H1 (cell line): ENCODE results near the gene COL20A1. TPM values are rescaled to one million over a fixed set of nuclear protein-coding genes. Genes with fewer than 3 reads are reported as not detected.

ENCODE experiments used
- CTCF ChIA-PET: fragments of 300-600 bp; sonication (Branson Sonifier 250); formaldehyde crosslinking; loops from one replicate; lab custom pipeline; 2021; ENCODE audit not compliant: partially characterized antibody; lab: Charles Lee
- POLR2A ChIA-PET: fragments of 300-600 bp; sonication (Branson Sonifier 250); formaldehyde crosslinking; loops from one replicate; lab custom pipeline; 2021; ENCODE audit warnings: inconsistent platforms; ENCODE audit not compliant: partially characterized antibody; lab: Charles Lee
- DNase-seq, 2 experiments: peaks; one replicate each; pipeline versions ENCODE4 v3.0.0 to v3.0.0-alpha.2; 2010 to 2022; ENCODE audit warnings: low spot score in 2 of 2, low read depth in 1 of 2, mixed read lengths in 1 of 2
- FAIRE-seq: peaks from 2 replicates; lab custom pipeline; 2011; peaks lifted over from hg19 to GRCh38; lab: Jason Lieb, UNC
- H2AFZ ChIP-seq: 2 replicates; pipeline ENCODE4 v1.8.1; 2012; ENCODE audit warnings: low read length, inconsistent platforms
- H2AK5ac ChIP-seq: 2 replicates; pipeline ENCODE4 v1.6.1; 2013; ENCODE audit warnings: low read depth, low read length
- H2BK120ac ChIP-seq: replicated peaks from 2 replicates; pipeline ENCODE3; 2013; ENCODE audit warnings: low read depth, low read length, inconsistent platforms
- H2BK12ac ChIP-seq: 2 replicates; pipeline ENCODE4 v1.6.1; 2013; ENCODE audit warnings: low read depth, low read length
- H2BK15ac ChIP-seq: 2 replicates; pipeline ENCODE4 v1.6.1; 2013; ENCODE audit warnings: low read length
- H2BK20ac ChIP-seq: 2 replicates; pipeline ENCODE4 v1.6.1; 2013; ENCODE audit warnings: low read length
- H2BK5ac ChIP-seq: 2 replicates; pipeline ENCODE4 v1.6.1; 2013; ENCODE audit warnings: low read depth, low read length
- H3K14ac ChIP-seq: 2 replicates; pipeline ENCODE4 v1.6.1; 2013; ENCODE audit warnings: inconsistent platforms; ENCODE audit not compliant: insufficient read length
- H3K18ac ChIP-seq: 2 replicates; pipeline ENCODE4 v1.6.1; 2013; ENCODE audit warnings: low read length; ENCODE audit errors: extremely low read depth
- H3K23ac ChIP-seq: 2 replicates; pipeline ENCODE4 v1.6.1; 2013; ENCODE audit warnings: inconsistent platforms; ENCODE audit not compliant: insufficient read length
- H3K23me2 ChIP-seq: 2 replicates; pipeline ENCODE4 v1.6.1; 2013; ENCODE audit warnings: low read depth, low read length
- H3K27ac ChIP-seq: 2 replicates; pipeline ENCODE4 v1.6.1; 2011; ENCODE audit warnings: low read depth, low read length, inconsistent platforms
- H3K27me3 ChIP-seq, 4 experiments: replicated peaks in 1 of 4; 1 replicate in 1 of 4; 2 replicates in 3 of 4; pipeline versions ENCODE4 v1.6.1 to v1.8.1; 2011 to 2013; ENCODE audit warnings: low read length in 3 of 4, mild to moderate bottlenecking in 3 of 4, inconsistent platforms in 2 of 4, mixed read lengths in 2 of 4, moderate library complexity in 1 of 4; ENCODE audit not compliant: control insufficient read depth in 3 of 4, insufficient read depth in 3 of 4; ENCODE audit errors: extremely low read depth in 1 of 4
- H3K36me3 ChIP-seq, 4 experiments: 2 replicates each; pipeline versions ENCODE4 v1.6.1 to v1.8.1; 2011 to 2013; ENCODE audit warnings: mild to moderate bottlenecking in 4 of 4, low read length in 3 of 4, moderate library complexity in 2 of 4, control low read depth in 1 of 4, inconsistent platforms in 1 of 4; ENCODE audit not compliant: insufficient read depth in 4 of 4, control insufficient read depth in 2 of 4
- H3K4ac ChIP-seq: replicated peaks from 2 replicates; pipeline ENCODE3; 2013; ENCODE audit warnings: low read length, low read depth, mixed read lengths, inconsistent platforms; ENCODE audit not compliant: insufficient read length
- H3K4me1 ChIP-seq, 4 experiments: replicated peaks in 1 of 4; 1 replicate in 1 of 4; 2 replicates in 3 of 4; pipeline versions ENCODE4 v1.6.1 to v1.8.1; 2011 to 2013; ENCODE audit warnings: low read length in 3 of 4, inconsistent platforms in 2 of 4, mixed read lengths in 1 of 4; ENCODE audit not compliant: insufficient read depth in 4 of 4, control insufficient read depth in 3 of 4
- H3K4me2 ChIP-seq, 2 experiments: 2 replicates each; pipeline versions ENCODE4 v1.6.1 to v1.8.1; 2011 to 2013; ENCODE audit warnings: low read depth in 2 of 2, low read length in 2 of 2, control low read depth in 1 of 2, inconsistent platforms in 1 of 2, mild to moderate bottlenecking in 1 of 2; ENCODE audit not compliant: insufficient read depth in 1 of 2
- H3K4me3 ChIP-seq, 4 experiments: fragments of 200-600, 300-600 bp in 1 of 4; sonication (generic), shearing (Covaris generic), sonication (Bioruptor Twin) in 1 of 4; 2 replicates each; pipeline versions ENCODE4 v1.5.1 to v1.8.1; 2011 to 2016; ENCODE audit warnings: low read length in 4 of 4, low read depth in 3 of 4, control low read depth in 2 of 4, inconsistent platforms in 2 of 4, mild to moderate bottlenecking in 2 of 4, mixed read lengths in 1 of 4, moderate library complexity in 1 of 4; ENCODE audit not compliant: insufficient read depth in 2 of 4; ENCODE audit errors: extremely low read depth in 1 of 4
- H3K56ac ChIP-seq: replicated peaks from 2 replicates; pipeline ENCODE3; 2013; ENCODE audit warnings: low read depth, mild to moderate bottlenecking, mixed read lengths, low read length, inconsistent platforms; ENCODE audit not compliant: insufficient read length
- H3K79me1 ChIP-seq: 2 replicates; pipeline ENCODE4 v1.6.1; 2013; ENCODE audit warnings: low read depth, low read length, control low read depth
- H3K79me2 ChIP-seq, 2 experiments: 2 replicates each; pipeline versions ENCODE4 v1.6.1 to v1.8.1; 2012 to 2013; ENCODE audit warnings: low read length in 2 of 2, mild to moderate bottlenecking in 2 of 2, inconsistent platforms in 1 of 2; ENCODE audit not compliant: insufficient read depth in 2 of 2, control insufficient read depth in 1 of 2
- H3K9ac ChIP-seq, 4 experiments: replicated peaks in 1 of 4; 1 replicate in 1 of 4; 2 replicates in 3 of 4; pipeline versions ENCODE4 v1.6.1 to v1.8.1; 2011 to 2013; ENCODE audit warnings: low read depth in 3 of 4, low read length in 3 of 4, control low read depth in 2 of 4, mild to moderate bottlenecking in 2 of 4, moderate library complexity in 2 of 4, inconsistent platforms in 1 of 4; ENCODE audit errors: extremely low read depth in 1 of 4
- H3K9me3 ChIP-seq, 2 experiments: 2 replicates each; pipeline versions ENCODE4 v1.6.1 to v1.8.1; 2012 to 2013; ENCODE audit warnings: mild to moderate bottlenecking in 2 of 2, moderate library complexity in 2 of 2, control low read depth in 1 of 2, inconsistent platforms in 1 of 2, low read depth in 1 of 2, low read length in 1 of 2, mixed read lengths in 1 of 2; ENCODE audit not compliant: insufficient read depth in 2 of 2
- H4K20me1 ChIP-seq, 2 experiments: replicated peaks in 1 of 2; 2 replicates each; pipeline versions ENCODE3 to v1.8.1; 2011 to 2013; ENCODE audit warnings: inconsistent platforms in 2 of 2, low read length in 2 of 2, mild to moderate bottlenecking in 1 of 2; ENCODE audit not compliant: insufficient read depth in 2 of 2, control insufficient read depth in 1 of 2
- H4K5ac ChIP-seq: 2 replicates; pipeline ENCODE4 v1.6.1; 2013; ENCODE audit warnings: low read length, low read depth, mixed read lengths, inconsistent platforms; ENCODE audit not compliant: insufficient read length
- H4K8ac ChIP-seq: 2 replicates; pipeline ENCODE4 v1.8.0; 2013; ENCODE audit warnings: mild to moderate bottlenecking, moderate library complexity, low read length, inconsistent platforms; ENCODE audit not compliant: insufficient read depth; ENCODE audit errors: extremely low read depth
- H4K91ac ChIP-seq: replicated peaks from 2 replicates; pipeline ENCODE3; 2013; ENCODE audit warnings: low read length, mixed read lengths, inconsistent platforms; ENCODE audit not compliant: insufficient read length
- ASH2L ChIP-seq: fragments of 200-600, 300-600 bp; sonication (generic); IDR thresholded peaks from one replicate; pipeline ENCODE4 v1.7.1; 2017; ENCODE audit warnings: low read length
- BACH1 ChIP-seq: IDR thresholded peaks from 2 replicates; pipeline ENCODE4 v1.6.1; 2012; ENCODE audit warnings: low read length, improper control_type of control experiment
- CHD2 ChIP-seq: IDR thresholded peaks from 2 replicates; pipeline ENCODE4 v1.6.1; 2012; ENCODE audit warnings: low read length, improper control_type of control experiment
- CTCF ChIP-seq, 3 experiments: IDR thresholded peaks; 1 replicate in 2 of 3; 2 replicates in 1 of 3; pipeline versions ENCODE4 v1.5.1 to v1.6.1; 2011; ENCODE audit warnings: low read length in 3 of 3, mild to moderate bottlenecking in 3 of 3, inconsistent platforms in 2 of 3, low read depth in 1 of 3, moderate library complexity in 1 of 3; ENCODE audit not compliant: insufficient read depth in 1 of 3; ENCODE audit errors: control extremely low read depth in 1 of 3
- GTF2F1 ChIP-seq: IDR thresholded peaks from 2 replicates; pipeline ENCODE4 v1.6.1; 2012; ENCODE audit warnings: low read depth, low read length, improper control_type of control experiment, borderline replicate concordance
- NRF1 ChIP-seq: IDR thresholded peaks from 2 replicates; pipeline ENCODE4 v1.6.1; 2011; ENCODE audit warnings: mild to moderate bottlenecking, low read depth, low read length, improper control_type of control experiment
- RBBP5 ChIP-seq: IDR thresholded peaks from 2 replicates; pipeline ENCODE4 v1.7.1; 2012; ENCODE audit warnings: low read depth, mild to moderate bottlenecking, inconsistent platforms, low read length, moderate library complexity, borderline replicate concordance
- RNF2 ChIP-seq: fragments of 200-900, 300-1000 bp; sonication (generic); IDR thresholded peaks from 2 replicates; pipeline ENCODE4 v1.7.1; 2016; ENCODE audit warnings: borderline replicate concordance, low read depth, mild to moderate bottlenecking, antibody characterized with exemption, low read length; ENCODE audit not compliant: poor library complexity, severe bottlenecking; ENCODE audit errors: missing control alignments
- SIX5 ChIP-seq: IDR thresholded peaks from 2 replicates; pipeline ENCODE4 v1.6.1; 2011; ENCODE audit warnings: mild to moderate bottlenecking, low read depth, low read length
- SP1 ChIP-seq: IDR thresholded peaks from 2 replicates; pipeline ENCODE4 v1.6.1; 2011; ENCODE audit warnings: low read depth, low read length
- whole genome bisulfite sequencing, 2 experiments: shearing (Covaris generic) in 1 of 2; methylation state at CpG; one replicate each; pipeline versions ENCODE4 v1.1.6 to v1.1.7; 2013 to 2015; ENCODE audit warnings: low lambda C conversion rate in 2 of 2, mixed read lengths in 2 of 2, inconsistent platforms in 1 of 2, low coverage in 1 of 2, missing lambda C conversion rate in 1 of 2; ENCODE audit not compliant: insufficient replicate concordance in 2 of 2, insufficient coverage in 1 of 2, insufficient read length in 1 of 2; ENCODE audit errors: extremely low coverage in 1 of 2, missing lambda C conversion rate in 1 of 2; 5-methylcytosine and 5-hydroxymethylcytosine counted together
- polyA plus RNA-seq, 7 experiments: library from polyadenylated mRNA; depleted of rRNA in 3 of 7; stranded (reverse) in 5 of 7; unstranded in 2 of 7; fragments of >200 nt in 5 of 7; fragments of 200-250 nt in 2 of 7; gene quantifications; 1 replicate in 5 of 7; 2 replicates in 1 of 7; 4 replicates in 1 of 7; pipeline versions ENCODE4 v1.2.1 to v1.2.3, GENCODE V29; 2011 to 2013; ENCODE audit warnings: missing spikeins in 2 of 7, mixed read lengths in 2 of 7
- total RNA-seq: library from RNA; stranded (reverse); fragmentation: NEBNext Ultra II Directional; extraction: Animal tissue kit (Norgen Biotek cat#: 25700); gene quantifications from 2 replicates; pipeline ENCODE4 v1.2.1, GENCODE V29; 2021

The COL20A1 gene
- total and polyA plus RNA-seq, 2 of the 8 experiments (the other 6 are each of a cell fraction or from before 2014, with no cell fraction given) = 0.19 to 0.21 TPM

GRCh38 chr20:63317601-63318291, 24.8 kb downstream of the COL20A1 start:
- Histone ChIP-seq H2BK20ac (no peak overlapping the region), H3K4me2 (no peak overlapping the region), H2AK5ac (no peak overlapping the region), H4K8ac (no peak overlapping the region), H2BK120ac (no peak overlapping the region), H3K23me2 (no peaks in the 10 kb centered on the region), H3K27me3 (no peaks in the 10 kb centered on the region), H3K14ac (no peak overlapping the region), H2BK5ac (no peak overlapping the region), H2BK12ac (no peak overlapping the region), H3K4me3 (no peak overlapping the region), H4K20me1 (no peaks in the 10 kb centered on the region), H3K4ac (no peak overlapping the region), H2BK15ac (no peak overlapping the region), H3K27ac (no peak overlapping the region), H3K4me1 (no peaks in the 10 kb centered on the region; a peak in 1 of 7 replicates), H2AFZ (no peak overlapping the region), H3K23ac (no peak overlapping the region), H3K79me1 (no peaks in the 10 kb centered on the region), H3K9me3 (no peaks in the 10 kb centered on the region), H3K9ac (no peak overlapping the region), H3K79me2 (no peaks in the 10 kb centered on the region), H4K91ac (no peak overlapping the region), H4K5ac (no peak overlapping the region), H3K36me3 (no peaks in the 10 kb centered on the region), H3K56ac (no peak overlapping the region), H3K18ac (no peak overlapping the region)
- POLR2A ChIA-PET = no interaction called here
- FAIRE-seq (no peak), DNase-seq (no peak)
- 92% methylated on average over 13 of the region's 18 CpGs; no CpG with 5 or more reads in 1 of the 2 experiments for WGBS, 2 experiments
- TF ChIP-seq ASH2L = no peak
- TF ChIP-seq BACH1 = no peak
- TF ChIP-seq SIX5 = no peak
- no peak for TF ChIP-seq CHD2
- TF ChIP-seq CTCF (IDR thresholded peaks at IDR 0.05; ENCODE audit: control extremely low read depth in 1 of 3, insufficient read depth in 1 of 3, low read depth in 1 of 3, low read length in 3 of 3) = no peak
- TF ChIP-seq NRF1 = no peak
- TF ChIP-seq SP1 = no peak
- TF ChIP-seq RNF2 = no peak
- TF ChIP-seq RBBP5 = no peak
- TF ChIP-seq GTF2F1 = no peak
- CTCF ChIA-PET = interaction anchor here (0.8 to 6.6 kb wide), 8 partner anchors 9 to 94 kb away, joined by 3 to 45 read pairs (median 4); no protein-coding TSS in a partner anchor
